Neural cell (in vitro differentiated cells): ENCODE data around the gene TXNRD1.

Source experiments
- CTCF ChIP-seq: fragments of 450-650 bp; IDR thresholded peaks from 2 replicates; pipeline ENCODE4 v1.5.1; 2014; ENCODE audit warnings: antibody characterized with exemption, mild to moderate bottlenecking, moderate library complexity; ENCODE audit not compliant: poor library complexity, severe bottlenecking
- POLR2AphosphoS5 ChIP-seq: IDR thresholded peaks from 2 replicates; pipeline ENCODE4 v1.6.1; 2012

- no peak for TF ChIP-seq POLR2AphosphoS5
- TF ChIP-seq CTCF, result no peak
Measured at GRCh38 chr12:104354167-104354867, 138.7 kb downstream of the TXNRD1 start.
